ENCODE measurements around the gene AP2B1. TPM values are rescaled to one million over a fixed set of nuclear protein-coding genes. Genes with fewer than 3 reads are reported as not detected.

Gene AP2B1
- 100 to 1,000 TPM; 147 to 150 TPM for total RNA-seq

DNA sequence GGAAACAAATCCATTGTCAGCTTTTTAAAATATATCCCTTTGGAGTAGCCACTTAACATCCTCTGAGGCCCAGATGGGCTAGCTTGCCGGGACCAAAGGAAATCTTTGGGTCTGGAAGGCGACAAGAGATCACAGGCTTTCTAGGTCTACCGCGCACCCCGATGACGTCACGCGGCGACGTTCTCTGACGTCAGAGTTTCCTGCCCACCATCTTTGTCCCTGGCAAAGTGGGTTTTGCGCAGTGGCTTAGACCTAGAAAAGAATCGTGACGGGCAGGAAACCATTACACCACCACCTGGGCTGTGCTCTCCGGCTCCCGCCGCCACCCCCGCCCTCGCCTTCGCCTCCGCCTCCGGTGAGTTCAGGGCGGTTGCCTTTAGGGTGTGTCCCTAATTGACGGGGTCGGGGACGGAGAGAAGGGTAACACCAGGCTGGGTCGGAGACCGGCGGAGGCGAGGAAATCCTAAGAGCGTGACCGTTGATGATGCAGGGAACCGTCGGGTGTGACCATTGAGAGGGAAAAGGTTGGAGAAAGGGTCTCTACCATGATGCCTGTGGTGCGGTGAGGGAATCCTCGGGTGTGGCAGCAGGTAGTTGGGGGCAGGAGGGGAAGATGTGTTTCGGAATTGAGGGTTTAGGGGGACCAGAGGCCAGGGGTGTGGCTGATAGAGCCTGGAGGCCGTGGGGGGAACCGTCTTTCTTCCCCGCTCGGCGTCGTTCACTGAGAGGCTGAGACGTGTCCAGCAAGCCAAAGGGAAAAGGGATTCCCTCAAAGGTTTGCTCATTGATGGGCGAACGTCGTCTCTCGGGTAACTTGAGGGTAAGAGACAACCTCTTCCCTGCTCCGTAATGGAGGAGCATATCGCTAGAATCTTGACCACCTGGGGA, at the start of gene AP2B1:
Gene AP2B1 (plus strand): TSS at position 249 of the 888 bp plus-strand sequence. CDS start 6,709 bp downstream, outside the sequence.
- no peaks in the 10 kb centered on the region for H3K27me3 Mint-ChIP-seq
- H3K9me3 Mint-ChIP-seq, result no peaks in the 10 kb centered on the region
- H3K4me1 Mint-ChIP-seq, result peaks cover 23% of the 10 kb centered on the region
- H3K36me3 Mint-ChIP-seq, result peaks cover 5% of the 10 kb centered on the region
- peak within 1 kb of the TSS; percentile 96 for H3K4me3 Mint-ChIP-seq
- peak; percentile 95 for DNase-seq
- peak within 1 kb of the TSS; percentile 97 for H3K27ac Mint-ChIP-seq

- DNase-seq, result peak; percentile 28
- H3K36me3 Mint-ChIP-seq, result peaks cover 30% of the 10 kb centered on the region
- peak within 1 kb of the TSS; percentile 97 for H3K4me3 Mint-ChIP-seq
- H3K4me1 Mint-ChIP-seq, result peaks cover 50% of the 10 kb centered on the region
- peak within 1 kb of the TSS; percentile 99 for H3K27ac Mint-ChIP-seq
- no peaks in the 10 kb centered on the region for H3K9me3 Mint-ChIP-seq
- no peaks in the 10 kb centered on the region for H3K27me3 Mint-ChIP-seq
Observed at GRCh38 chr17:35537601-35538141, 49.5 kb upstream of the AP2B1 start, which contains the start of gene SLFN12L. Gene SLFN12L (minus strand): TSS chr17:35537678. CDS start chr17:35522364, 15,314 bp downstream.

DNA sequence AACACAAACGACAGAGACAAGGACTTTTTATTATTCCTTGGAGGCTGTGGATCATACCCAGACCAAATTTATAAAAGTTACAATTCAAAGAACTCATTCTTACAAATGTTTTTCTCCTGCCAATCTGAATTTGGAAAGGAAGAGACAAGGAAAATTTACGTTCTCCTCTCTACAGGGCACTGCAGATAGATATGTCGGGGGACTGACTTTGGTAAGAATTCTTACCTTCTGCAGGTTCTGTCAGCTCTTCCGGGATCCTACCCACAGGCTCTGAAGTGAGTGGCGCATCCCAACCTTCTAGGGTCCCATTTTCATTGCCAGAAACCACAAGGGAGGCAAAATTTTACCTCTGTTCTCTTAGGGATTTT, 47.5 kb upstream of the AP2B1 start:
- Mint-ChIP-seq H3K4me1 (peaks cover 56% of the 10 kb centered on the region), H3K4me3 (peak overlapping the region; percentile 71), H3K36me3 (peaks cover 22% of the 10 kb centered on the region), H3K27ac (peak overlapping the region; percentile 99), H3K9me3 (no peaks in the 10 kb centered on the region), H3K27me3 (no peaks in the 10 kb centered on the region)
- DNase-seq, result no peak

GRCh38 chr17:35540589-35541404, 46.3 kb upstream of the AP2B1 start:
- Mint-ChIP-seq H3K27me3 (no peaks in the 10 kb centered on the region), H3K9me3 (no peaks in the 10 kb centered on the region), H3K27ac (peak overlapping the region; percentile 99), H3K36me3 (peaks cover 12% of the 10 kb centered on the region), H3K4me1 (peaks cover 61% of the 10 kb centered on the region), H3K4me3 (peak overlapping the region; percentile 82)
- peak; percentile 36 for DNase-seq

DNA sequence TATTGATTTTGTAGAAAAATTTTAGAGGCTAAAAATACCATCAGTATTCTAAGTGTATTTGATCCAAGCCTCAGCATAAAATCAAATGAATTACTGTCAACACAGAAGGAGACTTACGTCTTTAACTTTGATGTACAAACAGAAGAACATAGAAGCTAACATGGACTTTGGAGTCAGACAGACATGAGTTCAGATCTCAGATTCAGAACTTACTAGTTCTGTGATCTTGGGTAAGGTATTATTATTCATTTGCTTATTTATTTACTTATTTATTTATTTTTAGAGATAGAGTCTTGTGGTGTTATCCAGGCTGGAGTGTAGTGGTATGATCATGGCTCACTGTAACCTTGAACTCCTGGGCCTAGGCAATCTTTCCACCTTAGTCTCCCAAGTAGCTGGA, 45.7 kb upstream of the AP2B1 start:
- no peak for DNase-seq
- Mint-ChIP-seq H3K4me1 (peaks cover 60% of the 10 kb centered on the region), H3K27ac (peak overlapping the region; percentile 99), H3K4me3 (peak overlapping the region; percentile 82), H3K9me3 (no peaks in the 10 kb centered on the region), H3K36me3 (peaks cover 7% of the 10 kb centered on the region), H3K27me3 (no peaks in the 10 kb centered on the region)

- Mint-ChIP-seq H3K4me1 (peaks cover 60% of the 10 kb centered on the region), H3K27me3 (no peaks in the 10 kb centered on the region), H3K4me3 (no peak overlapping the region), H3K36me3 (no peaks in the 10 kb centered on the region), H3K9me3 (no peaks in the 10 kb centered on the region), H3K27ac (no peak overlapping the region)
- DNase-seq, result no peak
Observed at GRCh38 chr17:35542990-35543389, 44.1 kb upstream of the AP2B1 start.

DNA sequence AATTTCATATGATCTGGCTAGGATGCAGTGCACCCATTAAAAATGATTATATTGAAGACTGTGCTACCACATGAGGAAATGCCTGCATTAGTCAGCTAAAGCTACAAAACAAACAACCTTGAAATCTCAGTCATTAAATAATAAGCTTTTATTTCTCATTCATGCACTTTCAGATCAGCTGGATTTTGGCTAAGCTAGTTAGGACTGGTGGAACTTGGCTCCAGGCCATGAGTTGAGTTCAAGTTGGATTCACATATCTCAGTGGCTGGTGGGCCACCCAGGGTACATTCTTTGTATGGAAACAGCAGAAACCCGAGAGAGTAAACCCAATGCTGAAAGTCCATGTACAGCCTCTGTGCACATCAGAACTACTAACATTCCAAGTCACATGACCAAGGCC, 43.3 kb upstream of the AP2B1 start:
- no peak overlapping the region for H3K27ac Mint-ChIP-seq
- no peaks in the 10 kb centered on the region for H3K27me3 Mint-ChIP-seq
- DNase-seq, result no peak
- peaks cover 60% of the 10 kb centered on the region for H3K4me1 Mint-ChIP-seq
- H3K4me3 Mint-ChIP-seq, result no peak overlapping the region
- no peaks in the 10 kb centered on the region for H3K9me3 Mint-ChIP-seq
- H3K36me3 Mint-ChIP-seq, result no peaks in the 10 kb centered on the region

- Mint-ChIP-seq H3K4me1 (peaks cover 52% of the 10 kb centered on the region), H3K36me3 (no peaks in the 10 kb centered on the region), H3K4me3 (no peak overlapping the region), H3K9me3 (no peaks in the 10 kb centered on the region), H3K27ac (no peak overlapping the region), H3K27me3 (no peaks in the 10 kb centered on the region)
- no peak for DNase-seq
Observed at GRCh38 chr17:35545150-35545549, 42.0 kb upstream of the AP2B1 start.

- Mint-ChIP-seq H3K27ac (no peak overlapping the region), H3K9me3 (no peaks in the 10 kb centered on the region), H3K27me3 (no peaks in the 10 kb centered on the region), H3K4me1 (peaks cover 43% of the 10 kb centered on the region), H3K36me3 (no peaks in the 10 kb centered on the region), H3K4me3 (no peak overlapping the region)
- no peak for DNase-seq
Observed at GRCh38 chr17:35546487-35546886, 40.6 kb upstream of the AP2B1 start.

- Mint-ChIP-seq H3K36me3 (no peaks in the 10 kb centered on the region), H3K27me3 (no peaks in the 10 kb centered on the region), H3K4me3 (no peak overlapping the region), H3K9me3 (no peaks in the 10 kb centered on the region), H3K27ac (no peak overlapping the region), H3K4me1 (peaks cover 37% of the 10 kb centered on the region)
- no peak for DNase-seq
Observed at GRCh38 chr17:35548208-35548810, 38.8 kb upstream of the AP2B1 start.

DNA sequence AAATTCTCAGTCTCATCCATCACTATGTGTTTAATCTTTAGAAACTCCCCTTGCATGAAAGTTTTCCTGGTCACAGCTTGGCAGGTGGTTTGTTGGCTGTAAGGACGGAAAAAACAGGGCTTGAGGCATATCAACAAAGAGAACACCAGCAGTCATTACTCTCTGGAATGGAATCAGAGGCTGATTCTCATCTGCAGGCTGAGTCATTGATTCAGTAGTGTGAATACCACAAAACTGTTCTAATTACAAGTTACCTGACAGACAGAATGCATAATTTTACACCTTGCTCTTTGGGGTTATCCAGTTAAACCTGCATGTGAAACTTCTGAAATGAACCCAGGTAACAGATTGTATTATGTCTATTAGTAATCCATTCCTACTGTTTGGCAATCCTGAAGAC, 38.1 kb upstream of the AP2B1 start:
- Mint-ChIP-seq H3K36me3 (no peaks in the 10 kb centered on the region), H3K4me3 (no peak overlapping the region), H3K4me1 (peaks cover 30% of the 10 kb centered on the region), H3K27me3 (no peaks in the 10 kb centered on the region), H3K9me3 (no peaks in the 10 kb centered on the region), H3K27ac (no peak overlapping the region)
- DNase-seq, result no peak

- Mint-ChIP-seq H3K27ac (no peak overlapping the region), H3K4me3 (no peak overlapping the region), H3K4me1 (peaks cover 10% of the 10 kb centered on the region), H3K36me3 (no peaks in the 10 kb centered on the region), H3K27me3 (peaks cover 5% of the 10 kb centered on the region), H3K9me3 (no peaks in the 10 kb centered on the region)
- no peak for DNase-seq
Observed at GRCh38 chr17:35553310-35553709, 33.8 kb upstream of the AP2B1 start.

DNA sequence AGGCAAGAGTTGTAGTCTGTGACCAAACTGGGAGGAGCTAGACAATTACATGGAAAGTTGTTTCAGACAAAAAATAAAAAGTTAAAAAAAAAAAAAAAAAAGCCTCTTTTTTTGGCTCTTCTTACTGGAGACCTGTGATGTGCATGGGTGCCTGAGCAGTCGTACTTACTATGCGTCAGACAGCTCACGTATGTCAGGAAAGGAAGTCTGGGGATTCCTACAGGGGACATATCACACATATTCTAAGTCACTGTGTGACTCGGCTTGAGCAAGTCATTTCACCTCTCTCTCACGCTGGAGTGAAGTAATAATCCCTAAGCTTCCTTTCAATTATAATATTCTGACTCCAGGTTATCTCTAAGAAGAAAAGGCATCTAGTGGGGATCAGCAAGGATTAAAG, 32.5 kb upstream of the AP2B1 start:
- H3K4me1 Mint-ChIP-seq, result peaks cover 2% of the 10 kb centered on the region
- H3K9me3 Mint-ChIP-seq, result no peaks in the 10 kb centered on the region
- H3K36me3 Mint-ChIP-seq, result no peaks in the 10 kb centered on the region
- no peak for DNase-seq
- no peak overlapping the region for H3K4me3 Mint-ChIP-seq
- H3K27me3 Mint-ChIP-seq, result peaks cover 8% of the 10 kb centered on the region
- H3K27ac Mint-ChIP-seq, result no peak overlapping the region

GRCh38 chr17:35555691-35556090, 31.4 kb upstream of the AP2B1 start:
- Mint-ChIP-seq H3K27me3 (peaks cover 13% of the 10 kb centered on the region), H3K4me1 (peaks cover 3% of the 10 kb centered on the region), H3K27ac (no peak overlapping the region), H3K4me3 (no peak overlapping the region), H3K9me3 (no peaks in the 10 kb centered on the region), H3K36me3 (no peaks in the 10 kb centered on the region)
- no peak for DNase-seq

DNA sequence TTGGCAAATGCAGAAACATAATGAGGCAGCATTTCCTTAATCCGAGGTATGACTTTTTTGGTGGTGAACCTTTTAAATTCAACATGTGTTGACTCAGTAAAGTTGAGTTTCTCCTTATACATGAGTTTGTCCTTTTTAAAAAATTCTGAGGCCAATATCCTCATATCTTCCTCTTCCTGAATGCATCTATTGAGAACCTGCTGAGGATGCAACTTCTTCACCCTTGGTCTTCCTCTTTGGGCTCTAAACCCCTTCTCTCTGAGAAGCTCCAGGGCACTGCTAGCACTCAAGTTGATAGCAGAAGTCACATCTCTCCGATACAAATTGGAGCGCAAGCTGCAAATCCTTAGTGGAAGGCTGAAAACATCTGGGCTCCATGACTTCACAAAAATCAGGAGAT, 29.8 kb upstream of the AP2B1 start:
- peaks cover 13% of the 10 kb centered on the region for H3K27me3 Mint-ChIP-seq
- DNase-seq, result no peak
- peaks cover 7% of the 10 kb centered on the region for H3K4me1 Mint-ChIP-seq
- no peaks in the 10 kb centered on the region for H3K36me3 Mint-ChIP-seq
- H3K4me3 Mint-ChIP-seq, result no peak overlapping the region
- H3K27ac Mint-ChIP-seq, result no peak overlapping the region
- no peaks in the 10 kb centered on the region for H3K9me3 Mint-ChIP-seq
